ENCODE results near the gene BCKDHA.
A peak's percentile ranks its signal among the peaks of the same experiment; 100 is the strongest.
"Not testable (repeated sequence)": the region's sequence is repeated elsewhere in the genome, so short reads cannot be mapped to it uniquely, and the experiment has no call there.

BCKDHA gene

GRCh38 chr19:41408256-41408655 is 10.6 kb downstream of the BCKDHA start:
- no peak for DNase-seq

- not testable (repeated sequence) for DNase-seq
Observed at GRCh38 chr19:41408846-41409245, 11.2 kb downstream of the BCKDHA start.

- DNase-seq, result no peak
Observed at GRCh38 chr19:41409288-41409687, 11.7 kb downstream of the BCKDHA start.

GRCh38 chr19:41410336-41411054 is 12.9 kb downstream of the BCKDHA start:
- DNase-seq, result no peak

GRCh38 chr19:41411100-41411967 is 13.7 kb downstream of the BCKDHA start:
- no peak for DNase-seq

GRCh38 chr19:41411968-41412265 is 14.3 kb downstream of the BCKDHA start:
- no peak for DNase-seq

- DNase-seq, result no peak
Observed at GRCh38 chr19:41412953-41413352, 15.3 kb downstream of the BCKDHA start.

GRCh38 chr19:41413947-41414346 is 16.3 kb downstream of the BCKDHA start:
- no peak for DNase-seq

GRCh38 chr19:41414461-41414860 is 16.8 kb downstream of the BCKDHA start:
- DNase-seq, result no peak

GRCh38 chr19:41415154-41415571 is 17.5 kb downstream of the BCKDHA start:
- no peak for DNase-seq

GRCh38 chr19:41416194-41416674 is 18.6 kb downstream of the BCKDHA start:
- no peak for DNase-seq

GRCh38 chr19:41420101-41420880 is 22.7 kb downstream of the BCKDHA start:
- DNase-seq, result no peak

GRCh38 chr19:41421314-41421713 is 23.7 kb downstream of the BCKDHA start:
- DNase-seq, result no peak

- DNase-seq, result no peak
Observed at GRCh38 chr19:41421973-41422372, 24.4 kb downstream of the BCKDHA start.

- DNase-seq, result no peak
Observed at GRCh38 chr19:41422456-41422855, 24.8 kb downstream of the BCKDHA start.

GRCh38 chr19:41422955-41423354 is 25.3 kb downstream of the BCKDHA start:
- DNase-seq, result no peak

GRCh38 chr19:41424335-41425173 is 26.9 kb downstream of the BCKDHA start:
- DNase-seq, result no peak

- no peak for DNase-seq
Observed at GRCh38 chr19:41425174-41426115, 27.8 kb downstream of the BCKDHA start.

- DNase-seq, result no peak
Observed at GRCh38 chr19:41426116-41426841, 28.7 kb downstream of the BCKDHA start.

GRCh38 chr19:41426952-41427646 is 29.5 kb downstream of the BCKDHA start, which contains the start of gene B3GNT8:
TSS of gene B3GNT8 (minus strand) at chr19:41427374. CDS start at chr19:41426778, 596 bp downstream.
- peak; percentile 83 for DNase-seq

All from right hindlimb (tissue), 1 donor.